ENCODE measurements around the gene SLIT3.

DNA sequence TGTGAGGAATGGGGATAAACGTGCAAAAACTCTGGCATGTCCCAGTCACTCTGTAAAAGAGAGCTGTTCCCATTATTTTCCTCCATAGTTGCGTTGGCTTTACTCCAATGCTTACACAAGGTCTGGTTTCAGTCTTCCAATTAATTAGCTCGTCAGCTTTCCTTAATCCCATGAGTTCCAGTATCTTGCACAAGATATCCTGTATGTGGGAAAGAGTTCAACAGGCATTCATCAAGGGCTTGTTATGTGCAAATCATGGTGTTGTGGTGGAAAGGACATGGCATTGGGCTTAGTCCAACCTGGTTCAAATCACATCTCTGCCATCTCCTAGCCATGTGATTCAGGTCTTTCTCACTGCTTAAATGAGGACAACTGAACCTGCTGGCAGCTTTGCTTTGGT lies 644.3 kb downstream of the SLIT3 start:
- TF ChIP-seq, protein P1, sequence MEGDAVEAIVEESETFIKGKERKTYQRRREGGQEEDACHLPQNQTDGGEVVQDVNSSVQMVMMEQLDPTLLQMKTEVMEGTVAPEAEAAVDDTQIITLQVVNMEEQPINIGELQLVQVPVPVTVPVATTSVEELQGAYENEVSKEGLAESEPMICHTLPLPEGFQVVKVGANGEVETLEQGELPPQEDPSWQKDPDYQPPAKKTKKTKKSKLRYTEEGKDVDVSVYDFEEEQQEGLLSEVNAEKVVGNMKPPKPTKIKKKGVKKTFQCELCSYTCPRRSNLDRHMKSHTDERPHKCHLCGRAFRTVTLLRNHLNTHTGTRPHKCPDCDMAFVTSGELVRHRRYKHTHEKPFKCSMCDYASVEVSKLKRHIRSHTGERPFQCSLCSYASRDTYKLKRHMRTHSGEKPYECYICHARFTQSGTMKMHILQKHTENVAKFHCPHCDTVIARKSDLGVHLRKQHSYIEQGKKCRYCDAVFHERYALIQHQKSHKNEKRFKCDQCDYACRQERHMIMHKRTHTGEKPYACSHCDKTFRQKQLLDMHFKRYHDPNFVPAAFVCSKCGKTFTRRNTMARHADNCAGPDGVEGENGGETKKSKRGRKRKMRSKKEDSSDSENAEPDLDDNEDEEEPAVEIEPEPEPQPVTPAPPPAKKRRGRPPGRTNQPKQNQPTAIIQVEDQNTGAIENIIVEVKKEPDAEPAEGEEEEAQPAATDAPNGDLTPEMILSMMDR (IDR thresholded peaks at IDR 0.05; ENCODE audit: borderline replicate concordance, extremely low read depth, low read length, poor library complexity, severe bottlenecking): no peak
- TF ChIP-seq EZH2 (IDR thresholded peaks at IDR 0.05; ENCODE audit: borderline replicate concordance, low read depth, low read length, severe bottlenecking): no peak

Data from DND-41 (cell line).